ENCODE measurements around the gene CGB1. TPM values are rescaled to one million over a fixed set of nuclear protein-coding genes. Genes with fewer than 3 reads are reported as not detected.

Gene CGB1
- total RNA-seq (2022; extraction: Qiagen RNA extraction), result not detected in 5 replicates

GRCh38 chr19:49036815-49037214 is at the start of gene CGB1:
TSS of gene CGB1 (minus strand) at chr19:49036895. CDS start at chr19:49036711, 184 bp downstream.

GRCh38 chr19:49085020-49085867 is 48.5 kb upstream of the CGB1 start, which contains the start of gene SNRNP70:
TSS of gene SNRNP70 (plus strand) at chr19:49085451. CDS start at chr19:49086415, 964 bp downstream.

GRCh38 chr19:49064768-49065611 is 28.3 kb upstream of the CGB1 start, which contains the start of gene NTF4:
TSS of gene NTF4 (minus strand) at chr19:49064818. CDS start at chr19:49061997, 2,821 bp downstream.

GRCh38 chr19:49057636-49058234 is 21.0 kb upstream of the CGB1 start, which contains the start of gene CGB7:
TSS of gene CGB7 (minus strand) at chr19:49057749. CDS start at chr19:49055375, 2,374 bp downstream.

GRCh38 chr19:49049011-49049410 is 12.3 kb upstream of the CGB1 start, which contains the start of gene CGB8:
TSS of gene CGB8 (minus strand) at chr19:49049111. CDS start at chr19:49048739, 372 bp downstream.

GRCh38 chr19:49043548-49043947 is 6.9 kb upstream of the CGB1 start, which contains the start of gene CGB5:
TSS of gene CGB5 (plus strand) at chr19:49043848. CDS start at chr19:49044210, 362 bp downstream.

GRCh38 chr19:49031642-49032301 is 4.9 kb downstream of the CGB1 start, which contains the start of gene CGB2:
TSS of gene CGB2 (plus strand) at chr19:49031890. CDS start at chr19:49032096, 206 bp downstream.

GRCh38 chr19:49024233-49024632 is 12.5 kb downstream of the CGB1 start, which contains the start of gene CGB3:
TSS of gene CGB3 (minus strand) at chr19:49024333. CDS start at chr19:49023971, 362 bp downstream.

GRCh38 chr19:49017041-49017665 is 19.5 kb downstream of the CGB1 start, which contains the start of gene LHB:
TSS of gene LHB (minus strand) at chr19:49017091. CDS start at chr19:49017081, 10 bp downstream.

GRCh38 chr19:48993175-48994034 is 43.3 kb downstream of the CGB1 start, which contains the start of the genes GYS1 and RUVBL2:
TSS of gene GYS1 (minus strand) at chr19:48993309. CDS start at chr19:48993112, 197 bp downstream.
TSS of gene RUVBL2 (plus strand) at chr19:48993887. CDS start at chr19:48993912, 25 bp downstream.

Other genes with a start within 250 kb of the CGB1 start
- gene BCAT2, start 225.9 kb downstream of the CGB1 start, total RNA-seq (2022; extraction: Qiagen RNA extraction), result 51.3 to 63.4 TPM (median 60.9 TPM) in 5 replicates
- gene HSD17B14, start 200.4 kb downstream of the CGB1 start, total RNA-seq (2022; extraction: Qiagen RNA extraction), result 12.4 to 16.1 TPM (median 13.9 TPM) in 5 replicates
- 1.2 to 1.6 TPM (median 1.4 TPM) in 5 replicates for gene PLEKHA4, start 168.3 kb downstream of the CGB1 start, total RNA-seq (2022; extraction: Qiagen RNA extraction)
- gene PPP1R15A, start 164.5 kb downstream of the CGB1 start, total RNA-seq (2022; extraction: Qiagen RNA extraction), result 79.7 to 121 TPM (median 92.8 TPM) in 5 replicates
- not detected in 5 replicates for gene TULP2, start 138.2 kb downstream of the CGB1 start, total RNA-seq (2022; extraction: Qiagen RNA extraction)
- gene NUCB1, start 136.6 kb downstream of the CGB1 start, total RNA-seq (2022; extraction: Qiagen RNA extraction), result 206 to 233 TPM (median 208 TPM) in 5 replicates
- 0.87 to 1.6 TPM (median 1.3 TPM) in 5 replicates for gene DHDH, start 103.2 kb downstream of the CGB1 start, total RNA-seq (2022; extraction: Qiagen RNA extraction)
- gene BAX, start 82.0 kb downstream of the CGB1 start, total RNA-seq (2022; extraction: Qiagen RNA extraction), result 283 to 383 TPM (median 335 TPM) in 5 replicates
- gene FTL, start 71.6 kb downstream of the CGB1 start, total RNA-seq (2022; extraction: Qiagen RNA extraction), result 16,772 to 23,411 TPM (median 18,179 TPM) in 5 replicates
- gene GYS1, start 43.6 kb downstream of the CGB1 start, total RNA-seq (2022; extraction: Qiagen RNA extraction), result 17.8 to 21.9 TPM (median 19.9 TPM) in 5 replicates
- 221 to 248 TPM (median 236 TPM) in 5 replicates for gene RUVBL2, start 43.0 kb downstream of the CGB1 start, total RNA-seq (2022; extraction: Qiagen RNA extraction)
- not detected in 5 replicates for gene LHB, start 19.8 kb downstream of the CGB1 start, total RNA-seq (2022; extraction: Qiagen RNA extraction)
- gene CGB3, start 12.6 kb downstream of the CGB1 start, total RNA-seq (2022; extraction: Qiagen RNA extraction), result not detected in 5 replicates
- 0.09 to 0.21 TPM (median 0.21 TPM) in 3 of 5 replicates, not detected in the others for gene CGB2, start 5.0 kb downstream of the CGB1 start, total RNA-seq (2022; extraction: Qiagen RNA extraction)
- 0.52 to 1.0 TPM (median 0.68 TPM) in 5 replicates for gene CGB5, start 7.0 kb upstream of the CGB1 start, total RNA-seq (2022; extraction: Qiagen RNA extraction)
- 1.6 to 3.0 TPM (median 2.6 TPM) in 5 replicates for gene CGB8, start 12.2 kb upstream of the CGB1 start, total RNA-seq (2022; extraction: Qiagen RNA extraction)
- gene CGB7, start 20.9 kb upstream of the CGB1 start, total RNA-seq (2022; extraction: Qiagen RNA extraction), result 0.32 to 0.76 TPM (median 0.42 TPM) in 5 replicates
- gene NTF4, start 27.9 kb upstream of the CGB1 start, total RNA-seq (2022; extraction: Qiagen RNA extraction), result 0.29 to 0.78 TPM (median 0.66 TPM) in 5 replicates
- 0.01 to 0.02 TPM in 2 of 5 replicates, not detected in the others for gene KCNA7, start 35.8 kb upstream of the CGB1 start, total RNA-seq (2022; extraction: Qiagen RNA extraction)
- gene SNRNP70, start 48.6 kb upstream of the CGB1 start, total RNA-seq (2022; extraction: Qiagen RNA extraction), result 311 to 342 TPM (median 330 TPM) in 5 replicates
- gene LIN7B, start 77.5 kb upstream of the CGB1 start, total RNA-seq (2022; extraction: Qiagen RNA extraction), result 5.1 to 9.9 TPM (median 7.0 TPM) in 5 replicates
- 0.91 to 2.0 TPM (median 1.6 TPM) in 5 replicates for gene C19orf73, start 82.2 kb upstream of the CGB1 start, total RNA-seq (2022; extraction: Qiagen RNA extraction)
- gene PPFIA3, start 82.6 kb upstream of the CGB1 start, total RNA-seq (2022; extraction: Qiagen RNA extraction), result 4.8 to 8.8 TPM (median 7.2 TPM) in 5 replicates
- 0.05 TPM in 1 of 5 replicates, not detected in the others for gene HRC, start 118.5 kb upstream of the CGB1 start, total RNA-seq (2022; extraction: Qiagen RNA extraction)
- gene TRPM4, start 120.9 kb upstream of the CGB1 start, total RNA-seq (2022; extraction: Qiagen RNA extraction), result 7.3 to 10.2 TPM (median 9.0 TPM) in 5 replicates

Measured in A549 treated with AZD2906 at 1 μM for 4 hours (cell line).